Esophagus squamous epithelium (tissue), 5 donors: Measurements from ENCODE around the gene RASA3. TPM values are rescaled to one million over a fixed set of nuclear protein-coding genes. Genes with fewer than 3 reads are reported as not detected.

Experiments used
- DNase-seq: peaks from one replicate; lab custom pipeline; 2025; lab: John Stamatoyannopoulos, UW
- H3K27ac ChIP-seq, 4 donors: fragments of 200-600 bp; sonication (generic); one replicate each; pipeline ENCODE4 v1.5.1; 2016 to 2019; ENCODE audit warnings: mild to moderate bottlenecking in 1 of 4
- H3K27me3 ChIP-seq, 4 donors: fragments of 200-600 bp; sonication (generic); 1 replicate in 3 of 4; 2 replicates in 1 of 4; pipeline versions ENCODE4 v1.5.1 to v1.6.0; 2017 to 2021; ENCODE audit warnings: antibody characterized with exemption in 1 of 4
- H3K36me3 ChIP-seq, 3 donors: fragments of 200-600 bp; sonication (generic); one replicate each; pipeline ENCODE4 v1.5.1; 2016 to 2019
- H3K4me1 ChIP-seq, 3 donors: fragments of 200-600 bp; sonication (generic); one replicate each; pipeline ENCODE4 v1.5.1; 2017 to 2019
- H3K4me3 ChIP-seq, 4 donors: fragments of 200-600 bp; sonication (generic); 1 replicate in 3 of 4; 2 replicates in 1 of 4; pipeline ENCODE4 v1.5.1; 2016 to 2019; ENCODE audit warnings: mild to moderate bottlenecking in 2 of 4, moderate library complexity in 1 of 4
- H3K9me3 ChIP-seq, 3 donors: fragments of 200-600 bp; sonication (generic); one replicate each; pipeline ENCODE4 v1.5.1; 2016 to 2019
- CTCF ChIP-seq, 6 experiments: fragments of 450-650 bp in 4 of 6; fragments of 200-600 bp in 2 of 6; sonication (generic) in 2 of 6; IDR thresholded peaks; one replicate each; pipeline ENCODE4 v1.5.1; 2016 to 2019; ENCODE audit warnings: antibody characterized with exemption in 6 of 6, mild to moderate bottlenecking in 4 of 6, moderate library complexity in 4 of 6
- POLR2A ChIP-seq, 4 donors: fragments of 450-650 bp; IDR thresholded peaks; one replicate each; pipeline ENCODE4 v1.6.1; 2017; ENCODE audit warnings: antibody characterized with exemption in 4 of 4, mild to moderate bottlenecking in 4 of 4, moderate library complexity in 3 of 4
- WGBS, 2 donors: methylation state at CpG; one replicate each; pipeline ENCODE4 v1.1.5; 2018; 5-methylcytosine and 5-hydroxymethylcytosine counted together
- intact Hi-C: fragments of 100-400 bp; cut with DNase I; formaldehyde crosslinking; loops from one replicate; pipeline ENCODE4 v1.15.0; 2022
- total RNA-seq, 4 donors: library from RNA; depleted of rRNA; stranded (reverse); fragments of >200 nt; gene quantifications; one replicate each; pipeline ENCODE4 v1.1.0, GENCODE V29; 2016
- donor health status: DM: yes; HTN: yes; CAD: no.

RASA3 gene
- total RNA-seq, 4 donors from 2014 or later: 1.4 to 8.8 (median 3.1) TPM

GRCh38 chr13:114102131-114102520, 30.3 kb downstream of the RASA3 start:
- peaks cover 5 to 41% (median 15%) of the 10 kb centered on the region in 3 donors for H3K4me1 ChIP-seq
- no peaks in the 10 kb centered on the region for H3K9me3 ChIP-seq
- WGBS, 2 donors: 85 to 93% methylated on average over 14 to 18 of the region's 18 CpGs
- H3K36me3 ChIP-seq: no peaks in the 10 kb centered on the region
- peaks cover 0 to 17% (median 0%) of the 10 kb centered on the region in 4 donors for H3K27me3 ChIP-seq
- intact Hi-C loops: no loop called here
- no peak overlapping the region for H3K4me3 ChIP-seq
- no peak for TF ChIP-seq POLR2A (IDR thresholded peaks at IDR 0.05)
- TF ChIP-seq CTCF (IDR thresholded peaks at IDR 0.05): no peak
- DNase-seq: no peak
- H3K27ac ChIP-seq: no peak overlapping the region

- no peak for DNase-seq
- H3K27ac ChIP-seq: peak overlapping the region in 3 of 4 donors; percentile 63 to 79 (median 66)
- 66 to 90% methylated on average over 7 to 10 of the region's 27 CpGs for WGBS, 2 donors
- peaks cover 5 to 40% (median 15%) of the 10 kb centered on the region in 3 donors for H3K4me1 ChIP-seq
- intact Hi-C loops: no loop called here
- TF ChIP-seq CTCF (IDR thresholded peaks at IDR 0.05) (no peak), POLR2A (IDR thresholded peaks at IDR 0.05) (no peak)
- H3K4me3 ChIP-seq: peak overlapping the region in 1 of 4 donors; percentile 27
- H3K36me3 ChIP-seq: no peaks in the 10 kb centered on the region
- peaks cover 0 to 23% (median 0%) of the 10 kb centered on the region in 4 donors for H3K27me3 ChIP-seq
- no peaks in the 10 kb centered on the region for H3K9me3 ChIP-seq
These were observed 30.9 kb downstream of the RASA3 start for GRCh38 chr13:114101358-114102130.

GRCh38 chr13:114100446-114101357, 31.7 kb downstream of the RASA3 start:
- Histone ChIP-seq H3K36me3 (no peaks in the 10 kb centered on the region), H3K27me3 (peaks cover 0 to 25% (median 0%) of the 10 kb centered on the region in 4 donors), H3K9me3 (no peaks in the 10 kb centered on the region), H3K4me3 (peak overlapping the region in 1 of 4 donors; percentile 27), H3K4me1 (peaks cover 5 to 40% (median 15%) of the 10 kb centered on the region in 3 donors), H3K27ac (peak overlapping the region in 3 of 4 donors; percentile 63 to 79 (median 66))
- intact Hi-C loops: no loop called here
- WGBS, 2 donors: 60 to 81% methylated on average over 10 to 16 of the region's 29 CpGs
- no peak for DNase-seq
- no peak for TF ChIP-seq CTCF (IDR thresholded peaks at IDR 0.05)
- no peak for TF ChIP-seq POLR2A (IDR thresholded peaks at IDR 0.05)

- no peak overlapping the region for H3K4me3 ChIP-seq
- intact Hi-C loops: no loop called here
- peak overlapping the region in 3 of 4 donors; percentile 63 to 79 (median 66) for H3K27ac ChIP-seq
- TF ChIP-seq CTCF (IDR thresholded peaks at IDR 0.05) (no peak), POLR2A (IDR thresholded peaks at IDR 0.05) (no peak)
- DNase-seq: no peak
- H3K4me1 ChIP-seq: peaks cover 5 to 40% (median 15%) of the 10 kb centered on the region in 3 donors
- H3K27me3 ChIP-seq: peaks cover 0 to 25% (median 0%) of the 10 kb centered on the region in 4 donors
- H3K36me3 ChIP-seq: no peaks in the 10 kb centered on the region
- 25 to 72% methylated on average over 6 to 11 of the region's 25 CpGs for WGBS, 2 donors
- H3K9me3 ChIP-seq: no peaks in the 10 kb centered on the region
These were observed 32.4 kb downstream of the RASA3 start for GRCh38 chr13:114099918-114100445.
